TTC549 (cell line): ENCODE measurements around the gene CDC20B.
A peak's percentile ranks its signal among the peaks of the same experiment; 100 is the strongest.

Experiments
- FAIRE-seq: peaks from 2 replicates; lab custom pipeline; 2012; peaks lifted over from hg19 to GRCh38; lab: Jason Lieb, UNC

The CDC20B gene, protein sequence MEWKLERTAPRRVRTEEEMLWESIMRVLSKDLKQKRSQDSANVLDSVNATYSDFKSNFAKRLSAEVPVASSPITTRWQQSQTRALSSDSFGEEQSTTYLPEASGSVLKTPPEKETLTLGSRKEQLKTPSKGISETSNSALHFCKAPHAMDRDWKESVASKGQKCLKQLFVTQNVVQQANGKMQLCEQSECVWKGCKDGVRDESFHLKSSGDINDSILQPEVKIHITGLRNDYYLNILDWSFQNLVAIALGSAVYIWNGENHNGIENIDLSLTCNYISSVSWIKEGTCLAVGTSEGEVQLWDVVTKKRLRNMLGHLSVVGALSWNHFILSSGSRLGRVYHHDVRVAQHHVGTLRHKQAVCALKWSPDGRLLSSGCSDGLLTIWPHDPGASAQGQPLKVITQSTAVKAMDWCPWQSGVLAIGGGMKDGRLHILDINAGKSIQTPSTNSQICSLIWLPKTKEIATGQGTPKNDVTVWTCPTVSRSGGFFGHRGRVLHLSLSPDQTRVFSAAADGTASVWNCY

DNA sequence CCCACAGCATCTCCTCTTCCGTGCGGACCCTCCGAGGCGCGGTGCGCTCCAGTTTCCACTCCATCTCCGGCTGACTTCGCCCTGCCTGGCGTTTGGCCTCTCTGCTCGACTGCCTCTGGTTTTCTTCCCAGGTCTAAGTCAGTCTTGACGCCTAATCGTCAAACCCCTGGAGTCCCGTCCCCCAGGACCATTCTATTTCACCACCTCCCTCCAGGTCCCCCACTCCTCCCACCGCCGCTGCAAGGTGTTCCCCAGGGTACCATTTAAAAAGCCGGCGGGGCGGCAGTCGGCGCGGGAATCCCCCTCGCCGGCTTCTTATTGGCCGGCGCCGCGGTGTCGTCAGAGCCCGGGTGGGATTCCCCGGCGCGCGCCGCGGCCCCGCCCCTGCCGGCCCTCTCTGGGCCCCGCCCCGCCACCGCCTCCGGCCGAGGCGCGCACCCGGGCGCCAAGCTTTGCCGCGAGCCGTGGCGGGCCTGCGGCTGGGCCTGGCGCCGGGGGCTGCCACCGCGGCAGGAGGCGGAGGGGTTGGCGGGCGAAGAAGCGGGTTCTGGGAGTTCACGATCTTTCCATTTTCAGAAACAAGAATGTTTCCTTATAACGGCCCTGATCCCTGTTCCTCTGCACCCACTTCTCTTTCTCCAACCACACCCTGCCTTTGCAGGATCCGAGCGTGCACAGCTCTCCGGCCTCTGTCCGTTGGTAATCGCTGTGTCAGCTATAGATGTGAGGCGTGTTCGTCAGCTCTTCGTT lies at the start of gene CDC20B:
Gene CDC20B (minus strand): TSS at position 241 of the 750 bp plus-strand sequence. CDS start 177 bp downstream, at position 64.
- FAIRE-seq, result no peak

DNA sequence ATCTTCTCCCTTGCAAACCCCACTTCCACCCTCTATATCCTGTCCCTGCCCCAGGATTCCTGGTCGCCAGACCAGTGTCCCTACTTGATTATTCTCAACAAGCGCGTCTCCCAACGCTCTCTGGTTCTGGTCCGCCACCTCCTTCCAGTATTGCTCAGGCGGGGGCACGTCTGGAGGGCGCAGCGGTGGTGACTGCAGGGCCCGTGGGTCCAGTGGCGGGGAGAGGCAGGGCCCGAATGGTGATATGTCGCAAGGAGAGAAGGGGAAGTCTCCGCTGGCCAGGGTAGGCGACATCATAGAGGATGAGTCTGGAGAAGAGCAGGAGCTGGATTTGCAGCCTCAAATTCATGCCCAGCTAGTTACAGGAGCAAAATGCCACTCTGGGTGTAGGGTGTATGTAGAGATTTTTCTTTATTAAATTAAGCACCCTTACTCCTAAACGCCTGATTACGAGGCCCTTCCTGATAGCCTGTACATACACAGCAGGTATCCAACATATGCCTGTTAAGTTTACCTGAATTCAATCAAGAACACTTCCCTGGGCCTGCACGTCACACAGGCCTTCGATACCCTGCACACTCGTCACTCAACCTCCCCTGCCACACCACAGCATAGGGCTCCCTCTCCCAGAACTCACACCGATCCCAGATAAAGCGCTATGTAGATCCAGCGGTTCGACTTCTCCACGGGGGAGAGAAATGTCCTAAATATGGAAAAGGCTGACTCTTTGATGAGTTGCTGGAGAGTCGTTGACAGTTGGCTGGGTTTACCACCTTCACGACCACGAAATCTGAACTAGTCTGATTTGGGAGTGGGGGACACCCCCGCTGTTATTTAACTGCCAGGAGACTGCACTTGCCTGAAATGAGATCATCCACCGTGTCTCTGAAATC lies 49.4 kb upstream of the CDC20B start:
- no peak for FAIRE-seq

DNA sequence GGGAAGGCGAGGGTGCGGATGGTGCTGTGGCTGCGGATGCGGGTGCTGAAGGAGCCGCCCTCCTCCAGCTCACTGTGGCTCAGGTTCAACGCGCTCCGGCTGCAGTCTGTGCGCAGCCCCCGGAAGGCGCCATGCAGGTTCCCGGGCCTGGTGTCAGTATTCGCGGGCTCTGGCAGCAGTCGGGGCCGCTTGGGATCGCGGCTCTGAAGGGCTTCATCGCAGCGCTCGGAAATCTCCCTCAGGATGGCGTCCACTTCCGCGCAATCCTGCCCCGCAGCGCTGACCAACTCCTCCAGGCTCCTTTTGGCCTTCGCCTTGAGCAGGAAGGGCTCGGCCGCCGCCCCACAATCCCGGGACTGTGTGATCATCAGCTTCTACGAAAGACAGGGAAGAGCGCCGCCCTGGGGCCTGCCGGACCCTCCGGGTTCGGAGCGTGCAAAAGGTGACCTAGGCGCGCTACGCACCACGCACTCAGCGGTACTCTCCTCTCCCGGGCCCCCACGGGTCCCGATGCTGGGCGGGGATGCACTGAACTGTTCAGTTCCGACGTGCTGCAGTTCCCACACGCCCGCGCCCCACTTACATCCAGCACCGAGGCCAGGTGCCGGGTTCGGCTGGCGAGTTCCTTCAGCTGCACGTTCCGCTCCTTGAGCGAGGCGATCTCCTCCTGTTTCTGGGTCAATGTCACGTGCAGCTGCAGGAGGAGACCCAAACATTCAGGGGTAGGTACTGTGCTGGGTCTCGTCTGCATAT lies 47.6 kb upstream of the CDC20B start:
- no peak for FAIRE-seq

DNA sequence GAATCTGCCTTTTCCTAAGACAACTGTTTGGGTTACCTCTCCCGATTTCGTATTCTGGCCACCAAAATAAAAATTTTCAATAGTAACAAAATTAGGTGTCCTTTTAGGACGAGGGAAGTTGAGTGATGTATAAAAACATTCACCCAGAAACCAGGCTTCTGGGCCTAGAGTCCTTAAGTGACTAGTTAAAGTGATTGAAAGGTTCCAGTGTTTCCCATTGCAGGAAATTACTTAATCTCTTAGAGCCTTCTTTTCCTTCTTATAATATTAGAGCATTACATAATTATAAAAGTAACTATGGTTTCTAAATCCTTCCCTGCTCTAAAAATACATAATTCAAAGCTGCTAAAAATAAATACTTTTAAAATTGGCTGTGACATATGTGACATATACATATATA lies 46.8 kb upstream of the CDC20B start:
- FAIRE-seq, result no peak

DNA sequence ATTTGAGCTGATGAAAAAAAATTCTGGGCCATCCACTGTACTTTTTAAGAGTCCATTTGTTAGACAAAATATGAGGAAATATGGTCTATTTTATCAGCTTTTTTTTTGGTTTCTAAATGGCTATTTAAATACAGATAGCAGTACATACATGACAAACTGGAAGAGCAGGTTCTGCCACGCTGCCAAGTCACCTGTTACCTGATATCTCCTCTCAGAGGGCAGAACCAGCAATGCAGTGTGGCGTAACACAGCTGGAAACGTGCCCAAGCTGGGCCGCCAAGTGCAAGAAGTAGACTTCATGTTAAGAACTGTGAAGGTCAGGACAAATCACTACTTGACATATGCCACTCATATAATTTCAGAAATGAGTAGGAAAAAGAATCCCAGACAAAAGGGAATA lies 46.0 kb upstream of the CDC20B start:
- FAIRE-seq, result no peak

DNA sequence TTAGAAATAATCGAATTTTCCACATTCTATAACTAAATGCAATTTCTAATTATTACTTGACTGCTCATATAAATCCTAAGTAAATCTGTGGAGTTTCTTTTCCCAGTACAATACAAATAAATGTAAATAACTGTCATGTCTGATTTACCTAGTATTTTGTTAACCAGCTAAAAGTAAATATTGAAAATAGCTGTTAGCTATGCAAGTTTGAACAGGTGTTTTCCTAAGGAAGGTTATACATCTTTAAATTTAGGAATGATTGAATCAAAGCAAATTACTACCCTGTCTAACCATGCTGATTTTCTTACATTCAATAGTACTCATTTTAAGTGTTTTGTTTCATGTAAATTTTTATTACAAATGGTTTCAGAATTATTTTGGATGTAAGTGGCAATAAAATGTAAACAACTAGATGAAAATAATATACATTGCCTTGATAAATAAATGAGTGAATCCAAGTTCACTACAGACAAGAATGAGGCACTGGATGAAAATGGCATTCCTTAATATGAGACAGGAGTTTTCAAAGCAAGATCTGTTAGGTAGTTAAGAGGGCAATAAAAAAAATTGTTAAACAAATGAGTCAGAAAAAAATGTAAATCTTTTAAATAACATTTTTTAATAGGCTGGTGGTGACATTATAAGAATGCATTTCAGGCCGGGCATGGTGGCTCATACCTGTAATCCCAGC lies 38.4 kb upstream of the CDC20B start:
- FAIRE-seq, result no peak

DNA sequence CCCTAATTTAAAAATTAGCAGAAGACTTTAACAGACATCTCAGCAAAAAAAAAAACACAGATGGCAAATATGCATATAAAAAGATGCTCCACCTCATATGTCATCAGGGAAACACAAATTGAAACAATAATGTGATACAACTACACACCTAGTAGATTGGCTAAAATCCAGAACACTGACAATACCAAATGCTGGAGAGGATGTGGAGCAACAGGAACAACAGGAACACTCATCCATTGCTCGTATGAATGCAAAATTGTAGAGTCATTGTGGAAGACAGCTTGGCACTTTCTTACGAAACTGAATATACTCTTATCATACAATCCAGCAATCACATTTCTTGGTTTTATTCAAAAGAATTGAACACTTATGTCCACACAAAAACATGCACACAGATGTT lies 32.0 kb upstream of the CDC20B start:
- FAIRE-seq, result no peak

DNA sequence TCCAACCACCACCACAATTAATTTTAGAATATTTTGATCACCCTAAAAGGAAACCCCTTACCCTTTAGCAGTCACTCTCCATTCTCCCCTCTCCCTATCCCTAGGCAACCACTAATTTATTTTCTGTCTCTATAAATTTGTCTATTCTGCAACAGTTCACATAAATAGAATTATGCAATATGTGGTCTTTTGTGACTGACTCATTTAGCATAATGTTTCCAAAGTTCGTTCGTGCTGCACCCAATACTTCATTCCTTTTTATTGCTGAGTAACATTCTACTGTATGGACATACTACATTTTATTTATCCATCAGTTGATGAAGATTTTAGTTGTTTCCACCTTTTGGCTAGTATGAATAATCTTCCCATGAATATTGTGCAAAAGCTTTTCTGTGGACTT lies 18.2 kb upstream of the CDC20B start:
- FAIRE-seq, result no peak

DNA sequence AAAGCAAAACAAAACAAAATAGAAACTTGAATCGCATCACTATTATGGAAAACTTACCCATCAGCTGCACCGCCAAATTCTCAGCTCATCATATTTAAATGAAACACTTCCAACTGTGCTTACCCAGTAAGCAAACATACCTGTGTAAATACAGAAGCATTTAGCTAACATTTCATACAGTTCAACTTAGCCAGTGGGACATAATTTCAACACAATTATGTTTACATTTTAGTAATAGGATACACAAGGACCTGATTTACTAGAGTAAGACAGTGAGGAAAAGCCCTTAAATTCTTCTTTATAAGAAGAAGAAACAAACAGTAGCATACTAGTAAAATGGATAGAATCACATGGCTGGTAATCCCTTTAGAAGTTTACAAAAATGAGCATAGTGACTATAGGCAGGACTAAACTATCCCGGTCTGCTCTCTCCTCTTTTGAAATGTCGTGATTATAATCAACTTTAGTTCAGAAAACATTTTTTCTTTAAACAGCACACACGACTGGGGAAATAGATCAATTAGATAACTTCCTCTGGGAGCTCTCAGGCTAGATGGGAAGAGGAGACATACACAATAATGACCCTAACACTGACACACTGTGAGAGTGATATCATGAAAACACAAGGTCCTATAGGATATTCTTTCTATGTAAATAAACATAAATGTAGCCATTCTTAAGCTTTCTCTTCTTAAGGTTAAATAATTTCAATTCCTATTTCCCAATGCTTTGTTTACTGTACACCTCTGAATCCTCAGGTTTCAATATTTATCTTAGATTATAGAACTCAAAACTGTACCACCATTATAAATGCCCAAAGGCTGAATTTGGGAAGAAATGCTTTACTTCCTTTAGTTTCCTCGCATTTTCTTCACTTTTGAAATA lies 15.9 kb upstream of the CDC20B start:
- no peak for FAIRE-seq

DNA sequence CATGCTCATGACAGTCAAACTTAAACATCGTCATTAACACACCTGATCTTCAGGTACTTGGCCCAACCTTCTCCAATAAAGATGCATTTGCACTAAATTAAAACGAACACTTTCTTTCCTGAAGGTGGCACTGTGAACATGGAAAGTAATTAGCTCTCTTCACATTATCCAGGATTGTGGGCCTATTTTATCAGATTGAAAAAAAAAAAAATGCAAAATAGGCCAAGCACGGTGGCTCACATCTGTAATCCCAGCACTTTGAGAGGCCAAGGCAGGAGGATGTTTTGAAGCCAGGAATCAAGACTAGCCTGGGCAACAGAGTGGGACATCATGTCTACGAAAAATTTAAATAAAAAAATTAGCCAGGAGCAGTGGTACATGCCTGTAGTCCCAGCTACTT lies 14.4 kb upstream of the CDC20B start:
- no peak for FAIRE-seq

DNA sequence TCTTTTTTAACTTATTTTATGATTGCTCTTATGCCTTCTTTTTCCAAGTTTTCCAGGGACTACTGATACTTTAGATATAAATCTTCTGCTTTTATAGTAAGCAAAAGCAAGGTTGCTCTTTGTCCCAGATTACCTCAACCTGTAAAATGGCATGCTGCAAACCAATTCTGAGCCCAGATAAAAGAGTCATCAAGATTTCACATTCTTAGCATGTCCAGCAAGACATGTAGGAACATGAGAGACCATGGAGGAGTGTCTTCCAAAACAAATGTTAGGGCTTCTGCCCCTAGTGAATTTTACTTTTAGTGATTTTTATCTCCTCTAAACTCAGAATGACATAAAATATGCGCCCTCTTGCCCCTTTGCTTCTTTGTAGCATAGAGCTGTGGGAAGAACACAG lies 7.0 kb upstream of the CDC20B start:
- FAIRE-seq, result no peak

DNA sequence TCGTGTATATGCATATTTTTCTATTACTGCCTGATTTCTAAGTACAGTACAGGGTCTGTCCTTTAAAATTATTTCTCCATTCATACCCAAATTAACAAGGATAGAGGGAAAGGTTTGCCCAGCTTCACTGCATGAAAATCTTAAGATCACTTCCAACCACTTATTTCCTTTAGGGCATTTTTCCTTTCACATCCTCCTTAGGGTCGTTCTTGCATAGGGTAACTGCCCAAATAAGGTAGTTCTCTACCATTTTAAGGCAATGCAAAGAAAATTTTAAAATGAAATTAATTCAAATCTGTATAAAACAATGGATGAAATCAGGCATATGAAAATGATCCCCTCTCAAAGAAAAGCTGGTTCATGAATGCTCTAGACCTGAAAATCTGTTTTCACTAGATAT lies 4.1 kb upstream of the CDC20B start:
- FAIRE-seq, result no peak

DNA sequence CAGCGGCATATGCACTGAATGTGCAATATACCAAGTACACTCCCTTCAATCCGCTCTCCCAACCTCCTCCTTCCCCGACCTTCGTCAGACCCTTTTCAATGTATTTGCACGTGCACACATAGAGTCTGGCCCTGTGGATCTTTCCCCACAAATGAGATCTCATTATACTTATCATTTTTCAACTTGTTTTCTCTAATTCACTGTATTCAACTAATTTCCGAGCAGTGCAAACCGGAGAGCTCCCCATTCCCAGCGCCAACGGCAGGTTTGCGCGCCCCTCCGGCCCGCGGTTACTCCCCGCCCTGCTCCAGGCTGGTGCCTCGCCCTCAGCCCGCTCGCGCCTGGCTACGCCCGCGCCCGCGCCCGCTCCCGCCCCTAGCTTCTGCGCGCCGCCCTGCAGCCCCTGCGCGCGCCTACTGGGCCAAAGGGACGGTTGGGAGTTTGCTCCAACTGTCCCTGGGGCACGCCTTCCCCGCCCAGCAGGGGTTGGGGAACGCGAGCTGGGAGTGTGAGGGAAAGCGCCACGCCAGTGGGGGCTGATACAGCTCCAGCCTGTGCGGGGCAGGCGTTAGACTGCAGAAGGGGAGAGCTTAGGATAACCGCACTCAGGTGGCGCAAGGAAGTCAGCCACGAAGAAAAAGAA lies 3.3 kb upstream of the CDC20B start:
- FAIRE-seq, result no peak

DNA sequence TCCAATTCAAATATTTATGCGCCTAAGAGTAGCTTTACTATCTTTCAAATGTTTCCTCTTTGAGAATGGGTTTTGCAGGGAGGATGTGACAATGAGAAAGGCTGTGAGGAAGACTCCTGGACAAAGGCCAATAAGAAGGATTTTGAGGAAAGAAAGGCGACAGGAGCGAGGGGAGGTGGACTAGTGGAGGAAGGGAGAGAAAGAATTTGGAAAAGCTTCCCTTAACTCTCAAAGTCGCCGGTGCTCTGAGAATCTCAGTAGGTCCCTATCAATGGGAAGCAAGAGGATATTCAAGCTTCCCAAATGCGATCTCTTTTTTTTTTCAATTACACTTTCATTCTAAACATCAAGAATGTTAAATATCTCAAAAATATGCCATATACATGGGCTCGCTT lies 2.8 kb upstream of the CDC20B start:
- no peak for FAIRE-seq

DNA sequence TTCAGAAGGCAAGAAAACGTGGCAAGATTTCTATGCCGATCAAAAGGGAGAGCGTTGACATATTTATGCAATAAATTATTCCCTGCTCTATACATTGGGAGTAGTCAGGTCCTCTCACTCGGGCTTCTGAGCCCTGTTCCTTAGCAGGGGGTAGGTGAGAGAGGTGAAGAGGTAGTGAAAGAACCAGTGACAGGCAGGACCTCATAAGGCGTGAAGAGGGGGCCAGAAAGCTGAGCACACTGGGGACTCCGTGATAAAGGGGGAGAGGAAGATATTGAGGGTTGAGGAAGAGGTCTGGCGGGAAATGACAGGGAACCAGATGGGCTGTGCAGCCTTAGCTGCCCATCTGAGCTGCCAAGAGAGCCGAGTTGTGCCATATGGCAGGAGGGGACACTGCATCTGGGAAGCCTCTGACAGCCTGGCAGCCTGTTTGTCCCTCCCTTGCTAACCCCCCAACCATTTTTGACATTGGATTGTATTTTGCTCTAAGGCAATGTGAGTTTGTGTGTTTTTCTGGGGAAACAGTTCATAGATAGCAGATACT lies 782 bp upstream of the CDC20B start:
- no peak for FAIRE-seq

DNA sequence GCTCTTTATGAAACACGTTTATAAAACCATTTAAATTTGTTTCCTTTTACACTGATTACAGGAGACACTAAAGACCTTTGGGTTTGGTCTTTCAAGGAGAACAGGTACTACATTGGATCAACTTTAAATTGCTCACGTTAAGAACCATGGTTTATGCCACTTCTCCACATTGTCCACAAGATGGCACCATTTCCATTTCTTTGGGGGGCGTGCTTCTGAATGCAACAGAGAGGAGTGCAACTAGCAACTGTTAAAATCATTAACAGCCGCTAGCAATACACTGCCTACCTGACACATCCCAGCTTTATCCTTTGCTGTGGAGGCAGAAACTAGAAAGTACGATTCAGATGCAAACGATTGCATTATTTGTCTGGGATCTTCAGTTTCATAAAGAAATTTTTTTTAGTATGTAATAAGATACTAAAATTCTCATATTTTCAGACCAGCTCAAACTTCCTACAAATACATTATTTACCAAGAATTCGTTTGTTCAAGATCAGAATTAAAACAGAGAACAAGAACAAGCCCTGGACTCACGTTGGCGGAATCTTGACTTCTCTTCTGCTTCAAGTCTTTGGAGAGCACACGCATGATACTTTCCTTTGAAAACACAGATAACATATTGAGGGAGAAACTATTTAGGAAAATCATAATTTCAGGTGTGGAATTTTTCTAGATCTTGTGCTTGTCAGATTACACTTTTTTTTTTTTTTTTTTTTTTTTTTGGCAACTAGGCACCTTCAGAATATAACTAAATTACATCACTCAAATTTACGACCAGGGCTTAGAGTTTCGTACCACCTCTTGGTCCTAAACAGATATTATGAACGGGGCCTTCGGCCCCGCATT lies 702 bp downstream of the CDC20B start:
- peak; percentile 75 for FAIRE-seq

DNA sequence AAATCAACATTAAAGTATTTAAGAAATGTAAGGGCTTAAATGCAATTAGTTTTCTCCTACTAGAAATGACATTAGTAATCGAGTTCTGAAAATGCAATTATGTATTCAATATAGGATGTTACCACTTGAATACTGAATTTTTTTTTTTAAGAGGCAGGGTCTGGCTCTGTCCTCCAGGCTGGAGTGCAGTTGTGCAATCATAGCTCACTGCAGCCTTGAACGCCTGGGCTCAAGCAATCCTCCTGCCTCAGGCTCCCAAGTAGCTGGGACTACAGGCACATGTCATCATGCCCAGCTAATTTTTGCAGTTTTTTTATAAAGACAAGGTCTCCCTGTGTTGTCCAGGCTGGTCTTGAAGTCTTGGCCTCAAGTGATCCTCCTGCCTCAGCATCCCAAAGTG lies 1.5 kb downstream of the CDC20B start:
- FAIRE-seq, result no peak

DNA sequence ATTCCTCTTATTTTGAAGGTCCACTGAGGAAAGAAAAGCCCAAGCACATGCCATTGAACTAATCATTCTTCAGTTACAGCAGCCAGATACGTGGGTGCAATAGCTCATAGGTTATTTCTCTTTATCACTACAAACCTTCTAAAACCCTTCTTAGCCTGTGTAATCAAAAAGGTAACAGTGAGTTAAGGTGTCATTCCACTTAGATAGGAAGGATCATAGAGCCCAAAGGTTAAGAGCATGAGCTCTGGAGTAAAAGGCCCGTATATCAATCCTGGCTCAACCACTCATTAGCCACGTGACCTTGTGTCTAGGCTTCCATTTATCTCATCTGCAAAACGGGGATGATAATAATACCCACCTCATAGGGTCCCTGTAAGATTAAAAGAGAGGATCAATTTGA lies 10.3 kb downstream of the CDC20B start:
- no peak for FAIRE-seq
